GM18517 (cell line): ENCODE data around the gene RNU7-1.

Experiments
- ATAC-seq: cut with Tn5 transposase; IDR thresholded peaks from one replicate; pipeline ENCODE4 v1.9.1; 2021; ENCODE audit warnings: mild to moderate bottlenecking, moderate library complexity; ENCODE audit not compliant: unreplicated experiment

RNU7-1 gene

DNA sequence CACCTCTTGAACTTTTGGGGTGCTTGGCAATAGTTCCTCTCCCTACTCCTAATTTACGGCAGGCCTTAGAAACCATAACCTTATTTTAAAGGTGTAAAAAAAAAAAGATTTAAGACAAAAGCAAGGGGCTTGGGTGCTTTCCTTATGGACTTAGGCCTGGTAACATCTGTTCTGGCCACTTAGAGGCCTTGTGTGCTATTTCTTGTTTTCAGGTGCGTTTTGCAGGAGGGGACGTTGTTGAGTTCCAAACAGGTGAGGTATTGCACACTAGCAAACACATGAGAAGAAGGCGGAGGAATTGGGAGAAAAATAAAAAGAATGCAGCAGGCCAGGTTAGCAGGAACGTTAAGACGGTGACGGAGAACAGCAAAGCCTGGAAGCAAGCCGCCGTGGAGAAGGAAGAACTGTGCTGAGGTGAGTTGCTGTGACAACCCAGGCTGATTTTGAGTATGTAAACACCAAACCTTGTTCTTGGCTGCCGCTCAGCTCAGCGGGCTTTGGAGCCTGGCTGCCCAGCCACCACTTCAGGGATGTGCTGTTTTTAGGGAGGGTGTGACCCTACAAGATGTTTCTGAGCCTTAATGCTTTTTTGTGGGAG, 44.4 kb downstream of the RNU7-1 start:
- ATAC-seq: no peak
